ENCODE data around the gene MAP3K3. TPM values are rescaled to one million over a fixed set of nuclear protein-coding genes. Genes with fewer than 3 reads are reported as not detected.

Gene MAP3K3
- total and polyA plus RNA-seq, 7 donors, result 8.3 to 27.4 (median 22.1) TPM

- TF ChIP-seq CTCF (IDR thresholded peaks at IDR 0.05), result no peak
- WGBS, 3 donors, result 94 to 96% (median 94%) methylated on average over 3 of the region's 3 CpGs
- Histone ChIP-seq H3K4me1 (no peaks in the 10 kb centered on the region), H3K4me3 (no peak overlapping the region), H3K27me3 (ENCODE audit: insufficient read depth in 3 of 3, low read length in 2 of 3) (no peaks in the 10 kb centered on the region), H3K36me3 (ENCODE audit: insufficient read depth in 1 of 2, low read depth in 1 of 2) (peaks cover 8 to 89% of the 10 kb centered on the region in 2 donors), H3K27ac (no peak overlapping the region), H3K9me3 (no peaks in the 10 kb centered on the region)
- intact Hi-C loops (cut with DNase I), result no loop called here
- no peak for ATAC-seq
- no peak for DNase-seq
Observed at GRCh38 chr17:63686138-63686685, 64.0 kb downstream of the MAP3K3 start.

GRCh38 chr17:63688396-63689020 is 66.3 kb downstream of the MAP3K3 start:
- DNase-seq (no peak), ATAC-seq (no peak)
- intact Hi-C loops (cut with DNase I), result no loop called here
- no peaks in the 10 kb centered on the region for H3K4me1 ChIP-seq
- TF ChIP-seq CTCF (IDR thresholded peaks at IDR 0.05), result no peak
- H3K9me3 ChIP-seq, result no peaks in the 10 kb centered on the region
- no peak overlapping the region for H3K4me3 ChIP-seq
- whole genome bisulfite sequencing, 3 donors, result 78 to 80% (median 79%) methylated on average over 12 of the region's 12 CpGs
- no peaks in the 10 kb centered on the region for H3K27me3 ChIP-seq (ENCODE audit: insufficient read depth in 3 of 3, low read length in 2 of 3)
- H3K36me3 ChIP-seq (ENCODE audit: insufficient read depth in 1 of 2, low read depth in 1 of 2), result peaks cover 2 to 92% of the 10 kb centered on the region in 2 donors
- no peak overlapping the region for H3K27ac ChIP-seq

- no peak for TF ChIP-seq CTCF (IDR thresholded peaks at IDR 0.05)
- H3K36me3 ChIP-seq (ENCODE audit: insufficient read depth in 1 of 2, low read depth in 1 of 2), result peaks cover 2 to 92% of the 10 kb centered on the region in 2 donors
Observed at GRCh38 chr17:63689479-63689878, 67.3 kb downstream of the MAP3K3 start.

GRCh38 chr17:63692195-63692816 is 70.1 kb downstream of the MAP3K3 start:
- Histone ChIP-seq H3K27ac (no peak overlapping the region), H3K9me3 (no peaks in the 10 kb centered on the region), H3K4me3 (no peak overlapping the region), H3K27me3 (ENCODE audit: insufficient read depth in 3 of 3, low read length in 2 of 3) (no peaks in the 10 kb centered on the region), H3K36me3 (ENCODE audit: insufficient read depth in 1 of 2, low read depth in 1 of 2) (peaks cover 2 to 80% of the 10 kb centered on the region in 2 donors), H3K4me1 (no peaks in the 10 kb centered on the region)
- TF ChIP-seq CTCF (IDR thresholded peaks at IDR 0.05), result no peak
- ATAC-seq (no peak), DNase-seq (no peak)
- 91 to 94% (median 93%) methylated on average over 11 of the region's 11 CpGs for WGBS, 3 donors
- intact Hi-C loops (cut with DNase I), result no loop called here

More at GRCh38 chr17:63689479-63689878, 67.3 kb downstream of the MAP3K3 start:
- no peaks in the 10 kb centered on the region for H3K27me3 ChIP-seq (ENCODE audit: insufficient read depth in 3 of 3, low read length in 2 of 3)
- H3K27ac ChIP-seq, result no peak overlapping the region
- no peaks in the 10 kb centered on the region for H3K9me3 ChIP-seq
- no peaks in the 10 kb centered on the region for H3K4me1 ChIP-seq
- 93 to 96% (median 94%) methylated on average over 14 of the region's 14 CpGs for WGBS, 3 donors
- ATAC-seq, result no peak
- no peak overlapping the region for H3K4me3 ChIP-seq
- DNase-seq, result no peak
- intact Hi-C loops (cut with DNase I), result no loop called here
